D341Med (cell line): ENCODE measurements around the gene LSAMP.
A peak's percentile ranks its signal among the peaks of the same experiment; 100 is the strongest.

Source experiments
- DNase-seq: peaks from one replicate; pipeline ENCODE4 v3.0.0; 2012; ENCODE audit warnings: low spot score

LSAMP gene

GRCh38 chr3:116015931-116016330, 429.4 kb downstream of the LSAMP start:
- no peak for DNase-seq

DNA sequence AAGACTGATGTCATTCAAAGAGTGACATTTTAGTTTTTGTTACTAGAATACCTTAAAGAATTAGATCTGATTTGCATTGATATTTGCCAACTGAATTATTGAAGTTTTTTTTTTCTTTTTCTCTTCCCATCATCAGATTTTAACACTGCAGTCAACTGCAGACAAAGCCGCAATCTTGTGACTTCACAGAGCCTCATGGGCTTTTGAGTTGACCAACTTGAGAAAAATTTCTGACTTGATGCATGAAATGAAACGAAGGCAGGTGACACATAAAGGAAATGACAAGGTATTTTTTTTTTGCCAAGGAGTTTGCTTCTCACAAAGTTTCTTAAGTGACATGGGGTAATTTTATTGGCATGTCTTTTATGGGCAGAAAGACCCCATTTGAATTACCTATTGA, 438.3 kb downstream of the LSAMP start:
- no peak for DNase-seq

DNA sequence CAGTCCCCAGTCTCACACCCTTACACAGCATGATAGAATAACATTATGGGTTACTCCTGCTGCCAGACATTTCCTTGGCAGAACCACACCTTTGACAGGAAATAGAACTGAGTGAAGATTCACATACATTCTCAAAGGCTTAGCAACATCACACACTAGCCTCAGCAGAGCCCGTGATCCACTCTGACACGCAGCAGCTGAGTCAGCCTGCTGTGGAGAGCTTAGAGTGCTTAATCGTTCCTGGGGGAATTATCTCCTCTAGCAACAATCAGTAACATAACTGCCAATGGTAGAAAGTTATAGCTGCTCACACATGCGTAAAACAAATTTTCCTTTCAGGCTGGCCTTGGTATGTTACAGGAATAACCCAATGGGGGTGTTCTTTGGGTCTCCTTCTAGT, 439.9 kb downstream of the LSAMP start:
- peak; percentile 75 for DNase-seq

- DNase-seq = no peak
These were observed 443.1 kb downstream of the LSAMP start for GRCh38 chr3:116002235-116002634.

GRCh38 chr3:116001151-116001621, 444.1 kb downstream of the LSAMP start:
- DNase-seq = no peak

DNA sequence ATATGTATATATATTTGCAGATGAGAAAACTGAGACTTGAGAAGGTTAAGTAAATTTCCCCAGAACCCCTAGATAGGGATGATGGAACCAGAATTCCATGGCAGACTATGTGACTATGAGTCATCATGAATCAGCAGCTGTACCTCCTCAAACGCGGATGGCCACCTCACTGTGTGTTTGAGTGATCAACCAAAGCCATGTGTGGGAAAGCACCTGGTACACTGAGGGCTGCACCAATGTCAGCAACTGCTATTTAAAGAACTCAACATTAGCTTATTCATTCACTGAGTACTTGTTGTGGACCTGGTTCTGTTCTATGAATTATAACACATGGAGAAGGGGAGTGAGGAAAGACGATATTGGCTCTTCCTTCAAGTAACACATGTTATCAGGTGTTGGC, 445.0 kb downstream of the LSAMP start:
- DNase-seq = no peak

DNA sequence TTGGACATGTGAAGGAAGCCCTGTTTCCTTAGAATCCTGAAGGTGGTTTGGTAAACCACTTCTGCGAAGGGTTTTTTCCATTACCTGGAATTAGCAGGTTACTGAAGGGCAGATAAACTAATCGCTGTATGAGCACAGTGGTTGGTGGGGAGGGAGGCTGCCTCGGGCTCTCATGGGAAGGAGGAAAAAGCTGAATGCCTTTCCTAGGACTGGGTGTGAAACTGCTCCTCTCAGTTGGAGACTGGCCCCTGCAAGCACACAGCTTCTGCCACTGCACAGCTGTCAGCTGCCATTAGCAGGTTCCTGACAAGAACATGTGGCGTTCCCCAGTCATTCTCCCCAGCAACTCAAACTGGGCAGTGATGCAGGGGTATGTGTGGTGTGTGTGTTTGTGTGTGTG, 445.7 kb downstream of the LSAMP start:
- DNase-seq = no peak

- DNase-seq = no peak
These were observed 446.2 kb downstream of the LSAMP start for GRCh38 chr3:115999001-115999585.

GRCh38 chr3:115996420-115997108, 448.7 kb downstream of the LSAMP start:
- no peak for DNase-seq

- no peak for DNase-seq
These were observed 454.6 kb downstream of the LSAMP start for GRCh38 chr3:115990669-115991068.

- no peak for DNase-seq
These were observed 455.4 kb downstream of the LSAMP start for GRCh38 chr3:115989684-115990421.

- peak; percentile 50 for DNase-seq
These were observed 458.6 kb downstream of the LSAMP start for GRCh38 chr3:115986555-115987207.

GRCh38 chr3:115982629-115983028, 462.7 kb downstream of the LSAMP start:
- DNase-seq = no peak

- DNase-seq = no peak
These were observed 463.2 kb downstream of the LSAMP start for GRCh38 chr3:115982108-115982507.

DNA sequence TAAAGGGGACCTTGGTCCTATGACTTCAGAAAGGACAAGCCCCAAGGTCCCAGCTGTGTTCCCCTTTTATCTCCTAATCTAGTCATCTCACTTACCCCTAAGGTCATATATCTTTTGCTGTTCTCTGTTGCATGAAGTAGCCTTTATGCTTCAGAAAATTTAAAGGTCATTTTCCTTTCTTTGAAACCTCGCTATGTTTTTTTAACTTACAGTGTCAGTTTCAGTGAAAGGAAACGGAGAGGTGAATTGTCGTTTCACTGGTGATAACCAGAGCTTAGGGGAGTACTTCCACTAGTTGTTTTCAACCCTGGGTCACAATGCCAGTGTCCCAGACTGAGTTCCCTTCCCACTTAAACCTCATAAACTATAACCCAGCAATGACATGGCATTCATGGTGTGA, 464.6 kb downstream of the LSAMP start:
- DNase-seq = no peak

GRCh38 chr3:115977866-115978265, 467.4 kb downstream of the LSAMP start:
- DNase-seq = no peak

DNA sequence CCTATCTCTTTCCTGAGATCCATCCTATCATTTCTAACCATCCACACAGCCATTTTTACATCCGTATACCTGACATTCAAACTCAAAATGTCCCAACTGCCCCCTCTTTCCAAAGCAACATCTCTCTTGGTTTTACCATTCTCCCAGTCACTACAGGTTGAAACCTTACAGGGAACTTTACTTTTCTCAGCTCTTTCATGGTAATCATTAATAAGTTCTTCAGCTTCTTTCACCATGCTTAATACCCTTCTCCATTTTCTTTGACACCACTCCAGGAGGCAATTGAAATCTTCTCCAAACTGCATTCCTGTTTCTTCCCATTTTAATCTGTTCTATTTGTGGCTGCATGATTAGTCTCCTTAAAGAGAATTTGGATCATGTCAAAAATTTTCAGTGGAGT, 469.5 kb downstream of the LSAMP start:
- no peak for DNase-seq

- no peak for DNase-seq
These were observed 469.9 kb downstream of the LSAMP start for GRCh38 chr3:115975353-115975752.

DNA sequence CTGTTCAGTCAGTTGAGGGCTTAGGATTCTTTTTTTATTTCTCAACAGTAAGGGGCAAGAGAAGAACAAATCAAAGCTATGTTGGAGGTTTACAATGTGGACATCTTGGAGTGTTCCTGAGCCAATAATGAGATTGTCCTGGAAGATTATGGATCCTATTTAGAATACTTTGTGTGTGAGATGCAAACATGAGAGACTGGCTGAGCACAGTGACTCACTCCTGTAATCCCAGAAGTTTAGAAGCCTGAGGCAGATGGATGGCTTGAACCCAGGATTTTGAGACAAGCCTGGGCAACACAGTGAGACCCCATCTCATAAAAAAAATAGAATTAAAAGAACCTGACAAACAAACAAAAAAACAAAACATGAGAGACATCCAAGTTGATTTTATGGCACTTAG, 470.3 kb downstream of the LSAMP start:
- DNase-seq = no peak

GRCh38 chr3:115968871-115969270, 476.4 kb downstream of the LSAMP start:
- DNase-seq = no peak

GRCh38 chr3:115961380-115961779, 483.9 kb downstream of the LSAMP start:
- no peak for DNase-seq

- no peak for DNase-seq
These were observed 484.5 kb downstream of the LSAMP start for GRCh38 chr3:115960799-115961198.

DNA sequence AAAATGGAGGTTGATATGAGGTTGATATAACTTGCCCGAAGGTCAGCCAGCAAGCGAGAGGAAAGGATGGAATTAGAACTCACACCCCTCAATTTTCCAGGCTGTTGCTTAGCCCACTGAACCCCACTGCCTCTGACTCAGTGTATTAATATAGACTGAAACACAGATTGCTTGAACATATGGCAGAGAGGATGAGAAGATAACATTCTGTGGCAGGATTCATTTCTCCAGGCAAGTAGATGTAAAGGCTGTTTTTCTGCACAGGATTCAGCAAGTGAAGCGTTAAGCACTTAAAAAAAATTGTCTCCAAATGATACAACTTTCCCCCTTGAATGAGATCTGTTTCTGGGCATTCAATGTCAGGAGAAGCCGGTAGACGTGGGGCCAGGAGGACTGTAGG, 486.8 kb downstream of the LSAMP start:
- no peak for DNase-seq
